GM18502 (cell line): ENCODE measurements around the gene CRIP1.

Source experiments
- ATAC-seq: cut with Tn5 transposase; IDR thresholded peaks from one replicate; pipeline ENCODE4 v1.9.1; 2021; ENCODE audit warnings: mild to moderate bottlenecking; ENCODE audit not compliant: unreplicated experiment, poor library complexity

The CRIP1 gene

DNA sequence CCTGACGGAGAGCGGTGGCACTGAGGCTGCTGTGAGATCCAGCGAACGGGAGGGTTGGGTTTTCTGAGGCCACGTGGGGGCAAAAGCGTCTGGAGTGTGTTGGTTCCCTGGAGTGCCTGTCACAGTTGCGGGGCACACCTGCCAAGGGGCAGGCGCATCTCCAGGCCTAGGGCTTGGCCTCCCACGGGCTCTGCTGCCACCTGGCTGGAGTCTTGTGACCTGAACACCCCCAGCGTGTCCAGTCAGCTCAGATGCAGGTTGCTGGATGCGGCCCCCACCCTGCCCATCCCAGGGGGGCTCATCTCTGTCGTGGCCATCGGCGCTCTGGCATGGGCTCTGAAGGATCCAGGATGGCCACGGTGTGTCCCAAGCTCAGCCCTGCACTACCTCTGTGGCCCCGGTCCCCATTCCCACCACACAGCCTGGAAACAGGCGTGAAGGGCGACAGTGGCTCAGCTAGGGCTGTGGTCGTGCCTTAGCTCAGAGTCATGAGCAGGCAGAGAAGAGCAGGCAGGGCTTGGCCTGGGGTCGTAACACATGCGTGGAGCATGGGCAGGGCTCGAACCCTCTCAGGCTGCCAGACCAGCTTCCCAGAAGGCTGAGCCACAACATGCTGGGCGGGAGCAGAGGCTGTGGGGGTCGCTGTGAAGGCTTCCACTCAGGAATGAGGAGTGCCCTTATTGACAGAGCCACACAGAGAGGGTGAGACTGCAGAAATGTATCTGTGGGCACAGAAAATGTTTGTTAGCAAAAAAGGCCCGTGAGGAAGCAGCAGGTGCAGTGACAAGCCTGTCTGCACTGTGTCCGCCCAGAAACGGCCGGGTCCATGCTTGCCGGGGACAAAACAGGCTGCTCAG lies 35.6 kb upstream of the CRIP1 start:
- ATAC-seq = no peak

DNA sequence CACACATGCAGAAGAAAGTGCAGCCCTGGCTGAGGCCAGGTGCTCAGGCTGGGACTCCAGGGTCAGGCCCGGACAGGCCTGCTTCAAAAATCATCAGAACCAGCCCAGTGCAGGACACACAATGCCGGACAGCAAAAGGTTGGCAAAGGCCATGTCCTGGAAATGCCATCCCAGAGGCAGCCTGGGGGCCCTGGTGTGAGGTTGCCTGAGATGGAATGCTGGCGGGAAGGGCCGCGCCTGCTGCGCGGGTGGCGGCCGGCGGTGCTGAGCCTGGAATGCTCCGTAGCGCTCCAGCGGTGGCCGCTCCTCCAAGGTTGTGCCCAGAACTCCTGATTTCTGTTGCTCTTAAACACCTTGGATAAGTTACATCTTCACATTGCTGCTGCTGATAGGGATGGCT lies 33.7 kb upstream of the CRIP1 start:
- no peak for ATAC-seq

DNA sequence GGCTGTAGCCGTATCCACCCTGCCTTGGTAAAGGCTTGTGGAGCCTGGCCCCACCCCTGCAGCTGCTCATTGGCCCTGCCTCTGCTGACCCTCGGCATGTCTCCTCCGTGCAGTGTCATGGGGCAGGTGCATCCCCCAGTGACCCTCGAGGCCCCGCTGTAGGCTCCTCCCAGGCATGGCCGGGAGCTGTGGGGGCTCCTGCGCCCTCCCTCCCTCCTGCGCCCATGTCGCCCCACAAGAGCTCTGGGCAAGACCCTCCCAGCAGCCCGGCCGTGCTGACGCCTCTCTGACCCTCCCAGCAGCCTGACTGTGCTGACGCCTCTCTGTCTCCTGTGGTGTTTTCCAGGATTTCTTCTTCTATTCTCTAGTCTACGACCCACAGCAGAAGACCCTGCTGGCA lies 32.8 kb upstream of the CRIP1 start:
- no peak for ATAC-seq

DNA sequence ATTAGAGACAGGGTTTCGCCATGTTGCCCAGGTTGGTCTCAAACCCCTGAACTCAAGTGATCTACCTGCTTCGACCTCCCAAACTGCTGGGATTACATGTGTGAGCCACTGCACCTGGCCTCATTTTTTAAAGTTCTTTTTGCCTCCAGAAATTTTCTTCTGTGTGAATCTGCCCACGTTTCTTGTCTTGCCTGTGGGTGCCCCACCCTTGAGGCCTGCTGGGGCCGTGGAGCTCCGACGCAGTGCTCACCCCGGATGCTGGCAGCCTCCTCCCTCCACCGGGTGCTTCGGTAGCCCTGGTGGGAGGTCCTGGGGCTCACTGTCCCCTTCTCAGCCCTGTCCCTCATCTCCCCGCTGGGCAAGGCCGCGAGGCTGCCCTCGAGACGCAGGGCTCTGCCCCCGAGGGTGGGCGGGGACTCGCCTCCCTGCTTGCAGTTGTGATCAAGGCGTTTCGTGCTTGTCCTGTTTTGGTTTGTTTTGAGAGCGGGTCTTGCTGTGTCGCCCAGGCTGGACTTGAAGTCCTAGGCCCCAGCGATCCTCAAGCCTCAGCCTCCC lies 31.5 kb upstream of the CRIP1 start:
- no peak for ATAC-seq

DNA sequence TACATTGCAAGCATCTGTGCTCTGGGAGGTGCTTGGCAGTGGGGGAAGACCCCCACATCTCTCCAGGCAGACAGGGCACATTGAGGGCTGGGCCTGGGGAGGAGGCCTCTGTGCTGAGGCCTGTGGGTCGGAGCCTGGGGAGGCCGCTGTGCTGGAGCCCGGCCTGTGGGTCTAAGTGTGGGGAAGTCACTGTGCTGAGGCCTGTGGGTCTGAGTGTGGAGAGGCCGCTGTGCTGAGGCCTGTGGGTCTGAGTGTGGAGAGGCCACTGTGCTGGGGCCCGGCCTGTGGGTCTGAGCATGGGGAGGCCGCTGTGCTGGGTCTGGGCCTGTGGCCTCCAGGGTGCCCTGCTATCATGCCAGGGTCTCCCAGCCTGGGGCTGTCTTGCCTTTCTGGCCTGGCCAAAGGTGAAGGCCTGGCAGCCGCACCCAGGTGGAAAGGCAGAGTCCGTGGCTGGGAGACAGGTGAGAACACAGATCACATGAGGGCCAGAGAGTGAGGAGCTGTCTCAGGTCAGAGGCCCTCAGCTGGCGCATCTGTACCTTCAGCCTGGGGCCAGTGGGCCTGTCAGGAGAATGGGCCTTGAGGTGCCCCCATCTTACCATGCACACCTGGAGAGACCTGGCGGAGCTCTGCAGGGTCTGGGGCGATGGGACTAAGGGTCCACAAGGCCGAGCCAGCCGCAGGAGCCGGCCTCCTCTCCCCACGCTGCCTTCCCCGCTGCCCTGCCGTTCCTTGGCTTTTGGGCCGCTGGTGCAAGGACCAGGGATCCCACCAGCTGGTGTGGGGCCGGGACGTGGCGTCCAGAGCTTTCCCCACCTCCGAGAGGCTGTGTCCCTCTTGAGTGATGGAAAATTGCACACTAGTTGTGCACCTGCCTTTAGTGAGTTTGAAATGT lies 30.7 kb upstream of the CRIP1 start:
- no peak for ATAC-seq

DNA sequence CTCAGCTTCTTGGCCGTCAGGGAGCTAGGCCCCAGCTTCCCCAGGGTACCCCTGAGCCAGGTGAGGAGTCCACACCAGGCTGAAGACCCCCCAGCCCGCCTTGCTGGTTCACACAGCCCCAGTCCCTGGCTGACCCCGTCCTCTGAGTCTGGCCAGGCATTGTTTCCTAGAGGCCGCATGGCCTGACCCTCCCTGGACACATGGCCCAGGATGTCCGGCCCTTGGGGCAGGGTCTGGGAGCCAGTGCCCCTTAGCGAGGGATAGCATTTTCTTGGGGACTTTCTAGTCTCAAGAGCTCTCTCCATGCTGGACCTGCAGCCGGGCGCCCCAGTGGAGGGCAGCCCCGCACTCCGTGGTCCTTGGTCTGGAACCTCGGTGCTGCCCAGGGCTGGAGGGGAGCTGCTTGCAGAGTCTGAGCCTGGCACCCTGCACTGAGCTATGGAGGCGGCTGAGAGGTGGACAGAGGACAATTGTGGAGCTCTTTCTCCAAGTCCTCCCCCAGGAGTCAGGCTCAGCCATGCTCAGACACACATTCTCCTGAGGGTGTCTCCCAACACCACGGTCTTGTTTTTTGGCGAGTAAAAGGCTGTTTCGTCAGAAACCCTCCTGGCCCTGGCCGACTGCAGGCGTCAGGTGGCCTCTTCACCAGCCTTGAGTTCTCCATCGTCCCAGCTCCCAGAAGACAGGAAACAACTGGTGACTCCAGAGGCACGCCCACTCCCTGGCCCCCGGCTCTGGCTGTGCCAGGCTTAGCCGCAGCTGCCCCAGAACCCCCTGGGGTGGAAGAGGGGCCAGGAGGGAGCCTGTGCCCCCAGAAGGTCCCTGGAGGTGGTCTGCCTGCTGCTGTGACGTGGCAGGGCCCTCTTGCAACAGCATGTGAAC lies 29.7 kb upstream of the CRIP1 start:
- ATAC-seq = no peak

DNA sequence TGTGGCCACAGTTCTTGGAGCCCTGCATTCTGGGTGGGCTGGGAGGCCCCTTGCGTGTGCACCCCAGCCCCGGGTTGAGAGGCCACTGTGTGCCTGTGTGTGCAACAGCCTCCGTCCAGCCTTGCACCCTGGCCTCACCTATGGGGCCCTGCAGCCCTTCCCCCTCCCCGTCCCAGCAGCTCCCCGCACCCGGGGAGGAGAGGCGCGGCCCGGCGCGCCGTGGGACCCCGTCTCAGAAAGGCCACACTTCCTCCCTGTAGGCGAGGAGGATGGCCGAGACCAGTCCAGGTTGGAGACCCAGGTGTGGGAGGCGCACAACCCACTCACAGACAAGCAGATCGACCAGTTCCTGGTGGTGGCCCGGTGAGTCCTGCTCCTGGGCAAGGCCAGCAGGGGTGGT lies 28.7 kb upstream of the CRIP1 start:
- no peak for ATAC-seq

DNA sequence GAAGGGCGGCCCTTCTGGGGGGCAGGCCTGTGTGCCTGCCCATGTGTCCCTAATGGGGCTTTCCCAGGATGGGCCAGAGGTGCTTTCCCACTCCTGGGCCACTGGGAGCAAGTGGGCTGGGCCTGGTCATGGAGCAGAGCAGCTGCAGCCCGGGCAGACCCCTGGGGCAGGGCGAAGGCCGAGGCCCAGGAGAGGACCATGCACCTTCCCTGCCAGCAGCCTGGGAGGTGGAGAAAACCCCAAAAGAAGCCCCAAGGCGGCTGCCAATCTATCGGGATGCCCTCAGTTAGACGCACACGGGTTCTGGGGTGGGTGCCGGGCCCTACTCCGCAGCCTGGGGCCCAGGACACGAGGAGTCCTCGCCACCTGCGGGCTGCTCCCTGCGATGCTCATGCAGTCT lies 28.1 kb upstream of the CRIP1 start:
- no peak for ATAC-seq

DNA sequence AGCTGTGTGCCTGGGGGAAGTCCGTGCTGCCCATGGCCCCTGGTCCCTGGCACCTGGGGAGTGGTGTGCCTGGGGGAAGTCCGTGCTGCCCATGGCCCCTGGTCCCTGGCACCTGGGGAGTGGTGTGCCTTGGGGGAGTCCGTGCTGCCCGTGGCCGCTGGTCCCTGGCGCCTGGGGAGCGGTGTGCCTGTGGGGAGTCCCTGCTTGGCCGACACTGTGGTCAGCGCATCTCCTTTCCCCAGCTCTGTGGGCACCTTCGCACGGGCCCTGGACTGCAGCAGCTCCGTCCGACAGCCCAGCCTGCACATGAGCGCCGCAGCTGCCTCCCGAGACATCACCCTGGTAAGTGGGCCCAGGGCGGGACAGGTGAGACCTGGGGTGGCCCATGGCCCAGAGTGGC lies 26.6 kb upstream of the CRIP1 start:
- ATAC-seq = no peak

DNA sequence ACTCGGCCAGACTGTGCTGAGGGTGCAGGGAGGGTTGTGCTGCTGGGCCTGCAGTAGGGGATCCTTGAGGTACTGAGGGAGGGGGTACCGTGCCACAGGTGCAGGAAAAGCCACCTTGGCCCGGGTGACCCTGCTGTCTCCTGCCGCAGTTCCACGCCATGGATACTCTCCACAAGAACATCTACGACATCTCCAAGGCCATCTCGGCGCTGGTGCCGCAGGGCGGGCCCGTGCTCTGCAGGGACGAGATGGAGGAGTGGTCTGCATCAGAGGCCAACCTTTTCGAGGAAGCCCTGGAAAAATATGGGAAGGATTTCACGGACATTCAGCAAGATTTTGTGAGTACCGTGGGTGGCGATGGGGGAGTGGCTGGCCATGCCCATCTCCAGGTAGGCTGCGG lies 26.1 kb upstream of the CRIP1 start:
- ATAC-seq = no peak

DNA sequence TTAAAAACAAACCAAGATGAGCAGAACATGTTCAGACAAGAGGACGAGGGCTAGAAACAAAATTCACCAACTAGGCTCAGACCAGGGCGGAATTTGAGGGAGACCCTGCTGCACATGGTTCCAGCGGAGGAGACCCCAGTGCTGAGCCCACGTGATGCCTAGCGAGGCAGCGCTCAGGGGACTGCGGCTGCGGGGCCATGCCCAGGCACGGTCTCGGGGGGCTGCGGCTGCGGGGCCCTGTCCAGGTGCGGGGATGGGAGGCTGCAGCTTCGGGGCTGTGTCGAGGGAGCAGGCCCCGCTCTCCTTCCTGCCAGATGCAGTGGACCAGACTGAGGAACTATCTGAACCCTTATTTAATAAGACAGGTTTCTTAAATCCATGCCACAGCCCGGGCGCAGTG lies 24.8 kb upstream of the CRIP1 start:
- ATAC-seq = no peak

DNA sequence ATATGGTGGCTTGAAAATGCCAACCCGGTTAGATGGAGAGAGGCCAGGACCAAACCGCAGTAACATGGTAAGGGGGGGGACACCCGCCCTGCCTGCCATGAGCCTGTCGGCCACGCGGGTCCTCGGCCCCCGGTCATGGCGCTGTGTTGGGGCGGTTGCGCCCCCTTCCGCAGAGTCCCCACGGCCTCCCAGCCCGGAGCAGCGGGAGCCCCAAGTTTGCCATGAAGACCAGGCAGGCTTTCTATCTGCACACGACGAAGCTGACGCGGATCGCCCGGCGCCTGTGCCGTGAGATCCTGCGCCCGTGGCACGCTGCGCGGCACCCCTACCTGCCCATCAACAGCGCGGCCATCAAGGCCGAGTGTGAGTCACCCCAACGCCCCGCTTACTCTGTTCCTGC lies 22.2 kb upstream of the CRIP1 start:
- no peak for ATAC-seq

DNA sequence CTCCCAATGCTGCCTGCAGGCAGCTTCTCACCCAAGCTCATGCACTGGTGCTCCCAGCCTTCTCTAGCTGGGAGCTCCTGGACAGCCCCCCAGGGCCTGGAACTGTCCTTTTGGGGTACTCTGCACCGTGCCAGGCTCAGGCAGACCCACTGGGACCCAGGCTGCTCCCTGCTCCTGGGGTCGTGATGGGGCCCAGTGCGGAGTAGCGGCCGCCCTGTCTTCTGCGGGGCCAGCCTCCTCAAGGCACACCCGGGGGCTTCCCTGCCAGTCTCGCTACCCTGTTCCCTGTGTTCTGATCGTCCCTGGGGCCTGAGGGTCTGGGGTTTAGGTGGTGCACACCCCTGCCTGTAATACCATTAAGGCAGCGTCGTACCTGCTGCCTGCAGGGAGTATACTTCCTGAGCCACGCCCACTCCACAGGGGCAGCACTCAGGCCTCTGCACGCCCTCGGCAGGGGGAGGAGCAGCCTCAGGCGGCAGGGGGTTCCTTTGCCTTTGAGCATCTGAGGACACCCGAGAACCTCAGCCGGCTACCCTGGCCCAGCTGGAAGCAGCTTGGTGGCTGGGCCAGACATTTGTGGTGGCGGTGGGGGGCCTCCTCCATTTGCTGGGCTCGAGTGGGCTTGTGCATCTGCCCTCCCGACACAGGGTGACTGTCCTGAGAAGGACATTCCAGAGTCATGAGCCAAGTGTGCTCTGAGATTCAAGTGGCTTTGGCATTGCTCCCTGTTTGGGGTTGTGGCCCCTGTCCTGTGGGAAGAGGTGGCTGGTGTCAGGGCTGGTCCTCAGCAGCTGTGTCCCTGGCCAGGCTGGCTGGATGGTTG lies 21.3 kb upstream of the CRIP1 start:
- ATAC-seq = no peak

DNA sequence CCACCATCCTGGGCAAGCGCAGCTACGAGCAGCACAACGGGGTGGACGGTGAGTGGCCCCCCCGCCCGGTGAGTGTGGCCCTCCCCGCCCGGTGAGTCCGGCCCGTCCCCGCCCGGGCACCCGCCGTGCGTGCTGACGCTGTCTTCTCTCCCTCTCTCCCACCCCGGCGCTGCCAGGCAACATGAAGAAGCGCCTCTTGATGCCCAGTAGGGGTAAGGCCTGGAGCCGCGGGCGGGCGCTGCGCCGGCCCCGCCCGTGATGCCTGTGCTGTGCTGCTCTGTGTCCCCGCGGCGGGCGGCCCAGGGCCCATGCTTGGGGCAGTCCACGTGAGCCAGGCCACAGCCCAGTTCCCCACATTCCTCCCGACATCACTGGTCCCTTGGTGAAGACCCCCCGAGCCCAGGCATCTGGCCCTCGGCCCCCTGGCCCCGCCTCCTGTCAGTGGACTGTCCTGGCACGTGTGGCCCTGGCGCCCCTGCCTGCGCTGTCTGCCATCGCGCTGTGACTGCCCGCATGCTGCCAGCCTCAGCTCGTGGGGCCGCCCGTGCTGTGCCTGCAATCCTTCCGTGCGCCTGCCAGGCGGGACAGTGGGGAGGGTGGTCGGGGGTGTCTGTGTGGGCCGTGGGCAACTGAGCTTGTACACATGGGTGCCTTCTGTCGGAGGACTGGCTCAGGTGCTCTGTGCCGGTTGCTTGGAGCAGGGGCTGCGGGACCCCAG lies 20.0 kb upstream of the CRIP1 start:
- no peak for ATAC-seq

DNA sequence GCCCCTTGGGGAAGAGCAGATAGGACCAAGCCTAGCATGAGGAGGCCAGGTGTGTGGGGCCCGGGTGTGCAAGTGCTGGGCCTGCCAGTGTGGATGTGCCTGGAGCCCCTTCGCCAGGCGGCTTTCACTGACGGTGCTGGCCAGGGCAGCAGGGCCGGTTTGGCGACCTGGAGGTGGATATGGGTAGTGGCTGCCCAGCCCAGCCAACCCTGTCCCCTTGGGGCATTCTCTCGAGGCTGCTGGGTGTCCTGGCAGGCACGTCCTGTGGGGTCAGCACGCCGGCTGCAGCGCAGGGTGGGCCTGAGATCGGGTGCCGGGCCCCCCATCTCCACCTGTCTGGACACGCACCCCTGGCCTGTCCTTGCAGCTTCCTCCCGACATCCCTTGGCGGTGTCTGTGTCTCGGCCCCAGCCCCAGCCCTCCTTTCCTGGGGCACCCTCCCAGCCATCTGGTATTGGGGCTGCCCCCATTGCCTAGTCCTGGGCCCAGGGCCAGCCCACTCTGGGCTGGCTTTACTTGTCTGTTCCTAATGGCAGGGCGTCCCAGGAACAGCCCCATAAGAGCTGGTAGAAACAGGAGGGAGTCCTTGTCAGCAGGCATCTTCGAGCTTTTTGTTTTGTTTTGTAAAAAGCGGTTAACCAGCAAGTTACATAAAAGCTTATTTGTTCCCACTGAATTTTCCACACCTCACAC lies 19.3 kb upstream of the CRIP1 start:
- no peak for ATAC-seq

DNA sequence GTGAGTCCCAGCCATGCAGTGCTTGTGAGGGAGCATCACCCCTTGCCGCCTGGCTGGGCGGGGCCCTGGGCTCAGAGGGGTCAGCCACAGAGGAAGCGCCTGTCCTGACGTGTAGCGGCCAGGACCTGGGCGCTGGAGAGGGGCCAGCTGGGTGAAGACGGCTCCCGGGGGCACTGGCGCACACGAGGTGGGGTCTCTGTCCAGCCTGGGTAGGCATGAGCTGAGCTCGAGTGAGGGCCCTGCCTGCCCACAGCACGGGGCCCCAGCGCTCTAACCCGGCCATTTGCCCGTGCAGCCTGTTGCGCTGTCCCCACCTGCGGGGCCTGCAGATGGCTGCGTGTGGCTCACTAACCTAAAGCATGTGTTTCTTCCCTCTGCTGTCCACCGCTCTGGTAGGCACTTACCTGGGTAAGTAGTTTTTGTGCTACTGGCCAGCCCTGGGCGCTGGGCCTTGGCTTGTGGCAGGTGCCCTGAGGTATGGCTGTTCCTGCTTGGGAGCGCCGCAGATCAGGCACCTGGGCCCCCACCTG lies 18.7 kb upstream of the CRIP1 start:
- no peak for ATAC-seq

DNA sequence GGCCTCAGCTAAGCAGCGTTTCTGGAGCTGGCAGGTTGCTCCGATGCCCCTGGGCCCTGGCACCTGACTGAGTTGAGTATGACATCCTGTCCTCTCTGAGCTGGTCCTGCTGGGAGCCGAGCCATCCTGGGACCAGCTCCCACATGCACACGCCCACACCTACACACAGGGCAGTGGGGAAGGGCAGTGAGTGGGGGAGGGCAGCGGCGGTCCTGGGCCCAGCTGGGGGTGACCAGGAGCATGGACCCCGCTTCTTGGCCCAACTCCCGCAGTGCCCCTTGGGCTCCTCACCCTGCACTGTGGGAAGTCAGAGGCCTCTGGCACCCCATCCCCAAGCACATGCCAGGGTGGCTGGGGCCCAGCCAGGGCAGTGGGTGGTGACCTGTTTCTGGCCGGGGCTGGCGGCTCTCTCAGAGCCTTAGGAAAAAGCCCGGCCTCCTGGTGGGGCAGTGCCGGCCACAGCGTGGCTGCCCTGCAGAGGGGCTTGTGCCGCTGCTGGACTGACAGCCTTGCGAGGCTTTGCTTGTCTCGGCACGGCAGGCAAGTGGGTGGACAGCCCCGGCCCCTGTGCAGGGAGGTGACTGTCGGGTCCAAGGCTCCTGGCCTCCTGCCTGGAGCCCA lies 18.0 kb upstream of the CRIP1 start:
- no peak for ATAC-seq
